GM18499 (cell line): ENCODE results near the gene LACTB.

Experiments used
- ATAC-seq: cut with Tn5 transposase; IDR thresholded peaks from one replicate; pipeline ENCODE4 v1.9.1; 2021; ENCODE audit warnings: moderate number of reproducible peaks; ENCODE audit not compliant: insufficient read depth, unreplicated experiment

Gene LACTB

GRCh38 chr15:63121382-63122001 lies at the start of gene LACTB:
Gene LACTB (plus strand): TSS chr15:63121861. CDS start chr15:63121872, 11 bp downstream.
- ATAC-seq: no peak

DNA sequence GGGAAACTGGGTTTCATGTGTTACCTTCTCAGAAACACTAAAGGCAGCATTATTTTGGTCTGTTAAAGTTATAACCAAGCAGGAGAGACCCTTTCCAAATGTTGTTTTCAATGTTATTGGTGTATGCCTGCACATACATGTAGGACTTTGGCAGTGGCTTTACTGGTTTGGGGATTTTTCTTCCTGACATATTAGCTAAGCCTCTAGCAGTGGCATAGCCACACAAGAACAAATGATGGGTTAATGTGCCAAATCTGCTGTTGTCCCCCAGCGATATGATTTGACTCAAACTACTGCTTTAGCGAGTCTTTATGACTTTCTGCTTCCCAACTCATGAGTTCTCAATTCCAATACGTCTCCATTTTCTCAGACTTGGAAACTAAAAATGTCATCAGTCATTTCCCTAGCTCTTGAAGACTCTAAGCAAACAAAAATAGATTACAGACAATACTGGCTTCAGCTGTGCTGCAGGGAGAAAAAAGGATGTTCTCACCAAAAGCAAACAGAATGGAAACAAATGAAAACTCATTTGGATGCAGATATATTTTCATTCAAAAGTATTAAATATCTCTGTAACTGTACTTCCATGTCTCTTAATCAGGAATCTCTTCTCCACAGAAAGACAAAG lies 49.5 kb upstream of the LACTB start:
- ATAC-seq: no peak

DNA sequence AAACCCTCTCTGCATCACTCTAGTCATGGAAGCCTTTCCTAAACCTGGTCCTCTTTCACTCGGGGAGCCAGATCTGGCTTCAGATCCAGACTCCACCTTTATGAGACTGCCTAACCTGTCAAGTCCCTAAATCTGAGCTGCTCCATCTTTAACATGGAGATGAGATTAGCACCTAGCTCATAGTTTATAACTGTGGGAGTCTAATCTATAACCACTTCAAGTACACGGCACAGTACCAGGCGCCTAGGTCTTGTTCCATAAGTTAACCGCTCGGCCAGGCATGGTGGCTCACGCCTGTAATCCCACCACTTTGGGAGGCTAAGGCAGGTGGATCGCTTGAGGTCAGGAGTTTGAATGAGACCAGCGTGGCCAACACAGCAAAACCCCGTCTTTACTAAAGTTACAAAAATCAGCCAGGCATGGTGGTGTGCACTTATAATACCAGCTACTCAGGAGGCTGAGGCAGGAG lies 48.8 kb upstream of the LACTB start:
- ATAC-seq: no peak

GRCh38 chr15:63073497-63074172 lies 48.0 kb upstream of the LACTB start:
- ATAC-seq: no peak

DNA sequence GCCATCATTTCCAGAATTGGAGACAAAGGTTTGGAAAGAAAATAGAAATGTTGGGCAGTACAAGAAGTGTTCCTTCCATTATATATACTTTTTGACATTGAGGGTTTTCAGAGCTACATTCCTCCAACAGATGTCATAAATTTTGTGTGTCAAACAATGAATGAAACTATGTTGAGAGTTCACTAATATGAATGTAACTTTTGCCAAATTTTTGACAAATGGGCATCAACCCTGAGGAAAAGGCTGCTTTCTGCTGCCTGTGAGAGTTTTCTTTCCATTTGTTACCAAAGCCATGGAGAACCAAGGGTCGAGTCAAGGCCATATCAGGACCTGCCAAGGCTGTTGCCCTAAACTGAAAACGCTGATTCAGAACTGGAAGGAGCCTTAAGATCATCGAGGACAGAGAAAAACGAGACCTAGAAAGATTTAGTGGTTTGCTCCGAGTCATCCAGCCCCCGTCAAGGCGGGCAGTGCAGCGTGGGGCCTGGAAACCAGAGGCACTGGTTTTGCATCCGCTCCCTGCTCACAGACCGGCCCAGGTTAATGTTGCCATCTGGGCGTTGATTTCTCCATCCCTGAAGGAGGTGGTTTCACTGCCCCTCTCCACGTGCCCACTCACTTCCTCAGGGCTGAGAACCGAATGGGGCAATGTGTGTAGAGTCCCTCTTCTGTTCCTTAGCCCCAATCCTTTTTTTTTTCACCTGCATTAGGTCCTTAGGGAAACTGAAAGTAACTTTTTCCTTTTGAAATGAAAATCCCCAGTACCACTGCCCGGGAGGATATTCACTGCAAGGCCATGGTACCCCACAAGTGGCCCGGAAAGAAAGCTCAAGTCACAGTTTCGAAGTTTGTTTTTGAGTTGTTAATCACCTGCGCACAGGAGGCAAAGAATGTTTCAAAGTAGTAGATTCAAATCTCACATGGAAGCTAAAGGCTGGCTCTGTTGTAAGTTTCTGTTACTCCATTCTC lies 46.4 kb upstream of the LACTB start:
- ATAC-seq: no peak

GRCh38 chr15:63075984-63076713 lies 45.5 kb upstream of the LACTB start:
- ATAC-seq: no peak

DNA sequence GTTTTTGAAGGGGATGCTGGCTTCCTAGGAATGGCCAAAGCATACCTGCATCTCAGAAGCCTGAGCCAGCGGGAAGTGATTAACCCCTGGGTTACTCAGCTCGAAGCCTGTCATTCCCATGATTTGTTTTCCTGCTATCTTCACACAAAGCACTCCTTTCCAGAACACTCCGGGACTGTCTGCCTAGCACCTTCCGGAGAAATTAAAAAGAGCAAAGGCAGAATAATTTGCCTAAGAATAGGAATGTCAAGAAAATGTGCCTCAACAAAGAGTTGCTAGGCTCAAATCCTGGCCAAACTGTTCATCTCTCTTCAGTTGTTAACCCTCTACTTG lies 45.0 kb upstream of the LACTB start:
- no peak for ATAC-seq

- ATAC-seq: no peak
These were observed 43.7 kb upstream of the LACTB start for GRCh38 chr15:63077952-63078351.

DNA sequence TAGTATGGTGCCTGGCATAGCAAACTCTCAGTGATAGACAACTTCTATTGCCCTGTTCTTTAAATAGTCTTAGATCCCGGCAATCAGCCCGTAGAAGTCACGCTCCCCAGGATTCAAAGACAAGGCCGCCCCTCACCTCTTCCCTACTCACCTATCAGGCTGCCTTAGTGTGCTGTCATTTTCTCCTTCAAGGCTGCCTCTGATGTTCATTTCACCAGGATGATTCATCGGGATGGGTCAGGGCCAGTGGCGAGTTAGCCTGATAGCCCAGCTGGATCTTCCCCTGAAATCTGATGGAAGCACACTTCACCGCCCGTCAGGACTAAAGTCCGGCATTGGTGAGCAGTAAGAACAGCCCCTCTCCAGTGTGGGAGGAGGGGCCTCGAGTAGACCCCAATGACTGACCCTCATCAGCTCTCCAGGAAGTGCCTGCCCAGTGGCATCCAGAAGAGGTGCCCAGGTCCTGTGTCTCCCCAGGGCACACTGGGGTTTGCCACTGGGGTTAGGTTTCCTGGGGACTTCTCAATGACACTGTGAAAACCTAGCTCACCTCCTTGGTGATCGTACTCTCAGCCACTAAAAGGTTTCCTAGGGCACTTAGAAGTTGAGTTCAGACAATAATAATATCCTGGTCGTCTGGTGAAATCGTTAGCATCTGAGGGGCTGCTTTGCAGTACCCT lies 41.6 kb upstream of the LACTB start:
- ATAC-seq: no peak

DNA sequence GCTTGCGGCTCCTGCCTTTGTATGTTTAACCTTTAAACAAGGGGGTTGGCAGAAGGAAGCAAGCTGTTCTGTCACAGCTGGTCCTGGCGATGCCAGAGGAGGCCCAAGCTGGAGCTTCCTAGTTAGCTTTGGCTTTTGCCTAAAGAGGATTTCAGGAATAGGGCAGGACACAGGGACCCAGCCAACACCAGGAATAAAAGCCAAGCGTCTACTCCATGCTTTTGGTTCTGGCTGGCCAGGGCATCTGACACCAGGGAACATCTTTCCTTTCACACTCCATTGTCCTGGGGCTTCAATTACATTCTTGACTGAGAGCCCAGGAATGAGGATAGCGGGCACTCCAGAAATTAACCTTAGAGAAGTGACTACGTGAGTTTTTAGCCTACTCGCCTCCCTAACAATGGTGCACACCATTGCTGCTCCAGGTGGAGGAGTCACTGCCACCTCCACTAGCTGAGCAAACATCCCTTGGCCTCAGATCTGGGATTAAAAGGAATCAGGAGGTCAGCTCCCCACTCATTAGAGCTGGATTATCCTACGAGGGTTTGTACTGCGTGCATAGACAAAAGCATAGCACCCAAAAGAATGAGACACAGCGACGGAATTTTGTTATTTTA lies 40.9 kb upstream of the LACTB start:
- ATAC-seq: no peak

DNA sequence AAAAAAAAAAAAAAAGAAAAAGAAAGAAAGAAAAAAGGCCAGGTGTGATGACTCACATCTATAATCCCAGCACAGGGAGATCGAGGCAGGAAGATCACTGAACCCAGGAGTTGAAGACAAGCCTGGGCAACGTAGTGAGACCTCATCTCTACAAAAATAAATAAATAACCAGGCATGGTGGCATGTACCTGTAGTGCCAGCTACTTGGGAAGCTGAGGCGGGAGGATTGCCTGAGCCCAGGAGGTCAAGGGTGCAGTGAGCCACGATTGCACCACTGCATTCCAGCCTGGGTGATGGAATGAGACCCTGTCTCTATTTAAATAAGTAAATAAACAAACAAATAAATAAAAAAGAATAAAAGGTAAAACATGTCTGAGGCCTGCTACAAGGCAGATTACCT lies 39.3 kb upstream of the LACTB start:
- ATAC-seq: no peak

GRCh38 chr15:63083044-63083443 lies 38.6 kb upstream of the LACTB start:
- no peak for ATAC-seq

GRCh38 chr15:63083541-63083940 lies 38.1 kb upstream of the LACTB start:
- no peak for ATAC-seq

GRCh38 chr15:63084806-63085205 lies 36.9 kb upstream of the LACTB start:
- no peak for ATAC-seq

DNA sequence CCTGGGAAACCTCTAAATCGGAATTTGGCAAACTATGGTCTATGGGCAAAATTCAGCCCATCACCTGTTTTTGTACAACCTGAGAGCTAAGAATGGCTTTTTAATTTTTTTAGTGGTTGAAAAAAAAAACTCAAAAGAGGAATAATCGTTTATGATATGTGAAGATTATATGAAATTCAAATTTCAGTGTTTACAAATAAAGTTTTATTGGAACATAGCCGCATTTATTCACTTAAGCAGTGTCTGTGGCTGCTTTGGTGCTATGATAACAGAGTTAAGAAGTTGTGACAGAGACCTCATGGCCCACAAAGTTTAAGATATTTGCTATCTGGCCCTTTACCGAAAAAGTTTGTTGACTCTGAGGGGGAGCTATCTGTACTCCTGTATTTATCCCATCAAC lies 36.4 kb upstream of the LACTB start:
- ATAC-seq: no peak

- ATAC-seq: no peak
These were observed 35.4 kb upstream of the LACTB start for GRCh38 chr15:63086271-63086670.

- ATAC-seq: no peak
These were observed 34.7 kb upstream of the LACTB start for GRCh38 chr15:63086947-63087346.

DNA sequence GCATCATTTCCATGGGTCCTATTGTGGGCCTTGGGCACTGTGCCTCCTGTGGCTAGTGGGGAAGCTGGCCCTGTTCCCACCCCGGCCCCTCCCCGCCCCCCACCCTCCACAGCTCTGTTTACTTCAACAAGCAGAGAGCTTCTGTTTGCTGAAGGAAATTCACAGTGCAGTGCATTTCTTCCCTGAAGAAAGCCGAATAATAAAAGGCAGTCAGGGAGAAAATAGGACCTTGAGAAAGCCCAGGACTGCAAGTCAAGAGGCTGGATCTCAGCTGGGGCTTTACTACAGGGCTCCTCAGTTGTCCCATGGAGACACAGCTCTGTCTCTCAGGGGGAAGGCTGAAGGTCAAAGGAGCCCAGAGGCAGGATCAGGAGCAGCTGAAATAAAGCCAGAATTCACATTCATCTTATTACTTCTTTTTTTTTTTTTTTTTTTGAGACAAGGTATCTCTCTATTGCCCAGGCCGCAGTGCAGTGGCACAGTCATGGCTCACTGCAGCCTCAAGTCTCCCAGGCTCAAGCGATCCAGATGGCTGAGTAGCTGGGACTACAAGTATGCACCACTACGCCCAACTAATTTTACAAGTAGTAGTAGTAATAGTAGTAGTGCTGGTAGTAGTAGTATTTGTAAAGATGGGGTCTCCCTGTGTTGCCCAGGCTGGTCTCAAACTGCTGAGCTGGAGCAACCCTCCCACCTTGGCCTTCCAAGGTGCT lies 33.0 kb upstream of the LACTB start:
- ATAC-seq: no peak
